Measurements from ENCODE around the gene ZNF23.
A peak's percentile ranks its signal among the peaks of the same experiment; 100 is the strongest.

The ZNF23 gene

DNA sequence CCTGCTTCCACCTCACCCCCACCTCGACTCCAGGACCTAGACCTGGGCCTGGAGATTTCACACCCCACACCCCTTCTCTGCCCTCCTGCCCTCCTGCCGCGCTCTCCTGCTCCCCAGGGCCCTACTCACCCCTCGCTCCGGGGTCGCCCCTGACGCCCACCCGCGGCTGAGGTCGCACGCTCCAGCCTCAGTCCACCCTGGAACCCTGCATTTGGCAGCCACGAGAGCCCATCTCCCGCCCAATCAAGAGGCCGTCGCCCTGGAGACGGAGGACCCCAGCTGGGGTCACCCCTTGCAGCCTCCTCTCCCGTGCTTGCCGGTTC is 36.3 kb downstream of the ZNF23 start:
- no peak overlapping the region for H3K27ac Mint-ChIP-seq
- H3K4me3 Mint-ChIP-seq, result no peak overlapping the region
- peaks cover 2% of the 10 kb centered on the region for H3K9me3 Mint-ChIP-seq
- no peak for ATAC-seq
- no peak for DNase-seq (ENCODE audit: low spot score in 2 of 2)
- peaks cover 11% of the 10 kb centered on the region for H3K4me1 Mint-ChIP-seq
- peaks cover 6% of the 10 kb centered on the region for H3K36me3 Mint-ChIP-seq

DNA sequence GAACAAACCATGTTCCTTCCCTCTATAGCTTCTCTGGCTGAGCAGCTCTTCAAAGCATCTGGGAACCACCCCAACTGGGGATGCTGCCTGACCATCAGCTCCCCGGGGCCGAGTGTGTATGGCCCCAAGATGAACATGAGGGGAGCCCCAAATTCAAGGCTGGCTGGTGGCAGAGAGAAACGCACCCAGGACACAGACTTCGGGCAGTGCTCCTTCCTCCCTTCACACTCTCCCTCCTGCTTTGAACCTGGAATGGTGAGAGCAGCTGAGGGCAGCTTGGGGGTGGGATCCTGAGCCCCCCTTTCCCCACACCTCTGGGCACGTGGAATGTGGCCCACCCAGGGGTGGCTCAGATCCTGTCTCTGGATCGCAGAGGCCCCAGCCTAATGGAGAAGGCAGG is 37.4 kb downstream of the ZNF23 start:
- H3K36me3 Mint-ChIP-seq, result peaks cover 6% of the 10 kb centered on the region
- no peak overlapping the region for H3K4me3 Mint-ChIP-seq
- no peak overlapping the region for H3K27ac Mint-ChIP-seq
- peaks cover 2% of the 10 kb centered on the region for H3K9me3 Mint-ChIP-seq
- DNase-seq (ENCODE audit: low spot score in 2 of 2) (no peak), ATAC-seq (no peak)
- peaks cover 11% of the 10 kb centered on the region for H3K4me1 Mint-ChIP-seq

DNA sequence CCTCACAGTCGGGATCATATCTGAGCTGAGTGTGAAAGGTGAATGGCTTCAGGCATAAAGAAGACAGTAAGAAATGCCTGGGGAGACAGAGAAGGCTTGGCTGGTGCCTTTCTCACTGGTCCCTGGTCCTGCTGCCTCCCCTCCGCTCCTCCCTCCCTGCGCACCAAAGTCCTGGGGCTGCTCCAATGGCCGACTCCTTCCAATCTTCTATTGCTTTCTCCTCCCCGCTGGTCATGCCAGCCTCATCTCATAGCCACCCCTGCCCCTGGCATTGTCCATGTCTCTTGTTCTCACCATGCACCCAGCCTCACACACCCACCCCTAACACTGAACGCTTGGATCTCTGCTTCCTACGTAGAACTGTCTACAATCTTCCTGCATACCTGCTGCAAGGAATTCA is 38.2 kb downstream of the ZNF23 start:
- H3K4me1 Mint-ChIP-seq, result peaks cover 11% of the 10 kb centered on the region
- no peak for ATAC-seq

DNA sequence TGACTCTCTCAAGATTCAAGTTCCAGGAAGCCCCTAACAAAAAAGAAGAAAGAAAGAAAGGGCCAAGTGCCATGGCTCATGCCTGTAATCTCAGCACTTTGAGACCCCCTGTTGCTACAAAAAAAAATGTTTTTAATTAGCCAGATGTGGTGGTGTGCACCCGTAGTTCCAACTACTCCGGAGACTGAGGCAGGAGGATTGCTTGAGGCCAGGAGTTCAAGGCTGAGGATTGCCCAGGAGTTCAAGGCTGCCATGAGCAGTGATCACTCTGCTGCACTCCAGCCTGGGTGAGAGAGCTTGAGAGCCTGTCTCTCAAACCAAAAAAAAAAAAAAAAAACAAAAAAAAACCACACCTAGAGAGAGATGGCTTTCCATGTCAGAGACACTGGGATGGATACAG is 39.0 kb downstream of the ZNF23 start:
- Mint-ChIP-seq H3K36me3 (peaks cover 6% of the 10 kb centered on the region), H3K4me1 (peaks cover 11% of the 10 kb centered on the region), H3K9me3 (no peaks in the 10 kb centered on the region), H3K27ac (no peak overlapping the region), H3K4me3 (no peak overlapping the region)
- DNase-seq (ENCODE audit: low spot score in 2 of 2) (no peak), ATAC-seq (no peak)

More for the DNA sequence above, 38.2 kb downstream of the ZNF23 start:
- Mint-ChIP-seq H3K9me3 (peaks cover 2% of the 10 kb centered on the region), H3K4me3 (no peak overlapping the region), H3K36me3 (peaks cover 6% of the 10 kb centered on the region), H3K27ac (no peak overlapping the region)
- DNase-seq (ENCODE audit: low spot score in 2 of 2), result no peak

DNA sequence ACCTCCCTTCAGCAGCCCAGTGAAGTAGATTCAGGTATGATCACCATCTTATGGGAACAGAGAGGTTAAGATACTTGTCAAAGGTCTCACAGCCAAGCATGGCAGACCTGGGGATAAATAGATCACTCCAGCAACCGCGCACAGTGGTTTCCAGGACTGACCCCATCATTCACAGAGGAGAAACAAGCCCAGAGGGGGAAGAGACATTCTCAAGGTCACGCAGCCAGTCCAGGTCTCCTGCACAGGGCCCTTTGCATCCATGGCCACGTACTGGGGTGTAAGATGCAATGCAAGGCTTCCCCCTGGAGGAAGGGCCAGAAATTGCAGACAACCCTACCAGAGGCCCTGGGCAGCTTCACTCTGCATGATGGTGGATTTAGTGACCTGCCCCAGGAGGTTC is 40.1 kb downstream of the ZNF23 start:
- Mint-ChIP-seq H3K4me3 (no peak overlapping the region), H3K27ac (no peak overlapping the region), H3K4me1 (peaks cover 11% of the 10 kb centered on the region), H3K36me3 (peaks cover 6% of the 10 kb centered on the region), H3K9me3 (no peaks in the 10 kb centered on the region)
- DNase-seq (ENCODE audit: low spot score in 2 of 2), result peak in 1 of 2 donors; percentile 65
- peak; percentile 63 for ATAC-seq

DNA sequence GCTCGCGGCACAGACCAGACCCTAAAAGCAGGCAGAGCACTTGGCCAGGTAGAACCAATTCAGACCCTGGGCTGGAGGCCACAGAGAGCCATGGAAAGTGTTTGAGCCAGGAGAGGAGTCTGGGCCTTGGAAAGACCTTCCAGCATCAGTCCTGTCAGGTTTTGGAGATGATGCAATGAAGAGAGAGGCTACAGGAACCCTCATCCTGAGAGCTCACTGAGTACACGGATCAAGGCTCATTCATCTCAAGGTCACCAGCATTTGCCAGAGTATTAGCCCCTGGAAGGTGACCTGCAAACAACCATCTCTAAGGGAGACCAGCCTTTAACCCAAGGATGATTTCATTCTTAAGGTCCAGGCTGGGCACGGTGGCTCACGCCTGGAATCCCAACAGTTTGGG is 48.0 kb downstream of the ZNF23 start:
- no peak for ATAC-seq
- no peak overlapping the region for H3K4me3 Mint-ChIP-seq
- H3K27ac Mint-ChIP-seq, result no peak overlapping the region
- no peaks in the 10 kb centered on the region for H3K9me3 Mint-ChIP-seq
- peaks cover 10% of the 10 kb centered on the region for H3K4me1 Mint-ChIP-seq
- H3K36me3 Mint-ChIP-seq, result no peaks in the 10 kb centered on the region
- DNase-seq (ENCODE audit: low spot score in 2 of 2), result no peak

DNA sequence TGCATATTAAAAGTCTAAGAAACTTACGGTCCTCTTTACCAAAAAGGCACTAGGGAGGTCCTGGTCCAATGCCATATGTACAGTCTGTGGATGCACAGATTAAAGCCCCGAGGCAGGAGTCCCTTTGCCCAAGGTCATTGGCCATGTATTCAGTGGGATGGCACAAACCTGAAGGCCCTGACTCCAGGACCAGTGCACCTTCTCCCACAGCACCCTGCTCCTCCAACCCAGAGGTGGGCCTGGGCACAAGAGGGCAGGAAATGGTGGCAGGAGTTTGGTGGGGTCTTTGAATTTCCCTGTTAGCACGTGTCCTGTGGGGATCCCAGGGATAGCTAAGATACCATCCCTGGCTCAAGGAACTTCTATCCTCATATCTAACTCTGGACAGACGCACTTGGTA is 48.7 kb downstream of the ZNF23 start:
- DNase-seq (ENCODE audit: low spot score in 2 of 2) (no peak), ATAC-seq (no peak)
- no peaks in the 10 kb centered on the region for H3K9me3 Mint-ChIP-seq
- H3K36me3 Mint-ChIP-seq, result no peaks in the 10 kb centered on the region
- H3K4me3 Mint-ChIP-seq, result no peak overlapping the region
- peaks cover 10% of the 10 kb centered on the region for H3K4me1 Mint-ChIP-seq
- no peak overlapping the region for H3K27ac Mint-ChIP-seq

DNA sequence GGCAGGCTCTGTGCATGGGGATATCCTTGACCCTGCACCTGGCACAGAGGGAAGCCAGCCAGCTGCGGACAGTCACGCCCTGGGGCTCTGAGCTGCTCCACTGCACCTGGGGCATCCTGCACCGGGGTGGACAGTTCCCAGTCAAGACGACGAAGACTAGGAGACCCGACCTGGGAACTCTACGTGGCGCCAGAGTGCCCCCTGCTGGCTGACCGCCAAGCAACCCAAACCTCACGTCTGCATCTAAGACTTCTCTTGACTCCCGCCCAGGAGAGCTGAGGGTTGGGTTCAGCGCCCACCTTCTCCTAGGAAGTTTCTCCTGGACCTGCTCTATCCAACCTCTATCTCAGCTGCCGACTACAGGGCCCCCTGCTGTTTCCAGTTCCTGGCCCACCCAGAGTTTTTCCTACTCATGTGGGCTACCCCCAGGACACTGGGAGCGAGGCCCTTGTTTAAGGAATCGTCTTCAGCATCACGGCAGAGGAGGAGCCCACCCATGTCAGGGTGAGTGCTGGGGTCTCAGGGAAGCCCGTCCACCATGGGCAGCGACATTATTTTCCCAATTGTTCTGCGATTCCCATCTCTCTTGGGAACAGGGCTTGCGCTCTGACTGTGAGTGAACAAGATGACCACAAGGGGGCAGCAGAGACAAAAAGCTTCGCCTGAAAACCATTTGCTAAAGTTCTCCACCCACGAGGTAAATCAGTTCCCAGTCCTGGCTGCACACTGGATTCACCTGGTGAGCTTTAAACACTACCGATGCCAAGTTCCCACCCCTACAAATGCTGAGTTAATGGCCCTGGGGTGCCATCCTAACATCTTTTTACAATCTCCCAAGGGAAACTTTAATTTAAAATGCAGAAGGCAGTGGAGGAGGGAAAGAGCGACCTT is 49.5 kb downstream of the ZNF23 start:
- Mint-ChIP-seq H3K4me1 (peaks cover 16% of the 10 kb centered on the region), H3K36me3 (no peaks in the 10 kb centered on the region), H3K27ac (no peak overlapping the region), H3K4me3 (no peak overlapping the region), H3K9me3 (no peaks in the 10 kb centered on the region)
- ATAC-seq (peak; percentile 75), DNase-seq (ENCODE audit: low spot score in 2 of 2) (peak; percentile 61 to 78)

DNA sequence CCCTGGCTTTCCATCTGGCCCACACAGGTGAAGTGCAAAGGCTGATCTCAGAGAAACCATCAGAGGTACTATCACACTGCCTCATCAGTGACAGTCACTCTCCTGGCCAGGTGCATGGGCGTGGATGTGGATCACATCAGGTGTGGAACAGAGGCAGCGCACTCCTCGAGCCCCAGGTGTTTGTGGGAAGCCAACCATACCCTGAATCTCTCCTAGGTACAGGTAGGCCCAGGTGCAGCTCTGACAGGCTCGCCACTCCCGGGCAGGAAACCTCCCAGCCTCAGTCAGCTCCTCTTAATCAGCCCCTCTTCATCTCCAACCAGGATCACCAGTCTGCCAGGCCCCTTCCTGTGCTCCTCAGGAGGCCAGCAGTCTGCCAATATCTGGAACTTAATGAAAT is 51.9 kb downstream of the ZNF23 start:
- peak; percentile 3 for ATAC-seq
- no peak overlapping the region for H3K4me3 Mint-ChIP-seq
- H3K27ac Mint-ChIP-seq, result no peak overlapping the region

DNA sequence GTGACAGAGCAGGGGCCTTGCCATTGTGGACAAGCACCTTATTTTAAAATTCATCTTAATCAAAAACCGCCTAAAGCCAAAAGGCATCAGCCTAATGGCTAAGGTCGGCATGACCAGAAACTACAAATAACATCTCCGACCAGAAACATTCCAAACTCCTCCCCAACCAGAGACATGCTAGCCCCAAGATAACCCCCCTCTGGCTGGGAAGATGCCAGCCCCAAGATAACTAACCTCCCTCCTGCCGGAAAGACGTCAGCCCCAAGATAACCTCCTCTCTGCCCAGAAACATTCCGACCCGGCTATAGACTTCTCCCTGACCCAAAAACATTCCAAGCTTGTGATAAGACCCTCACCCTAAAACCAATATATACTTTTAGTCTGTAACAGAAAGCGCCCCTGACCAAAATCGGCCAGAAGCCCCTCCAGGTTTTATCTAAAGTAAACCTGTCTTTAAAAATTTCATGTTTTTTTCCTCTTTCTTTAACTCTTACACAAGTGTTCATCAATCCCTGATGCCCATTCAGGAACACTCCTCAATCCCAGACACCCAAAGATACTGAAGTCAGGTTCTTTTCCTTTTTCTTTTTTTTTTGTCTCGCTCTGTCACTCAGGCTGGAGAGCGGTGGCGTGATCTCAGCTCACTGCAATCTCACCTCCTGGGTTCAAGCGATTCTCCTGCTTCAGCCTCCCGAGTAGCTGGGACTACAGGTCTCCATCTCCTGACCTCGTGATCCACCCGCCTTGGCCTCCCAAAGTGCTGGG is 52.9 kb downstream of the ZNF23 start:
- no peak overlapping the region for H3K27ac Mint-ChIP-seq

More for the DNA sequence above, 51.9 kb downstream of the ZNF23 start:
- no peak for DNase-seq (ENCODE audit: low spot score in 2 of 2)
- H3K9me3 Mint-ChIP-seq, result no peaks in the 10 kb centered on the region
- peaks cover 17% of the 10 kb centered on the region for H3K4me1 Mint-ChIP-seq
- H3K36me3 Mint-ChIP-seq, result no peaks in the 10 kb centered on the region

DNA sequence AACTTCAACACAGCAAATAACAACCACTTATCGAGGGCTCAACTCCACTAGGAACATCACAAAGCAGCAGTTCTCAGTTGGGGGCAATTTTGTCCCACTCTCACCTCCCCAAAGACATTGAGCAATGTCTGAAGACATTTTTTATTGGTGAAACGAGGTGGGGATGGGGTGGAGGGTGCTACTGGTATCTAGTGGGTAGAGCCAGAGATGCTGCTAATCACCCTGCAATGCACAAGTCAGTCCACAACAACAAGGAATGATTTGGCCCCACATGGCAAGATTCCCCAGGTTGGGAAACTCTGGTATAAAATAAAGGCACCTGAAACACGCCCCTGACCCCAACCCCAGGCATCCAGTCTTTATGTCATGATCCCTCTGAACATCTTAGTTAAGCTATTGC is 53.5 kb downstream of the ZNF23 start:
- no peak overlapping the region for H3K27ac Mint-ChIP-seq
- peaks cover 17% of the 10 kb centered on the region for H3K4me1 Mint-ChIP-seq
- no peaks in the 10 kb centered on the region for H3K9me3 Mint-ChIP-seq
- H3K36me3 Mint-ChIP-seq, result no peaks in the 10 kb centered on the region
- DNase-seq (ENCODE audit: low spot score in 2 of 2), result no peak
- no peak overlapping the region for H3K4me3 Mint-ChIP-seq
- no peak for ATAC-seq

More for the DNA sequence above, 52.9 kb downstream of the ZNF23 start:
- no peak for ATAC-seq
- H3K4me3 Mint-ChIP-seq, result no peak overlapping the region
- no peak for DNase-seq (ENCODE audit: low spot score in 2 of 2)
- H3K36me3 Mint-ChIP-seq, result no peaks in the 10 kb centered on the region
- peaks cover 17% of the 10 kb centered on the region for H3K4me1 Mint-ChIP-seq
- H3K9me3 Mint-ChIP-seq, result no peaks in the 10 kb centered on the region

DNA sequence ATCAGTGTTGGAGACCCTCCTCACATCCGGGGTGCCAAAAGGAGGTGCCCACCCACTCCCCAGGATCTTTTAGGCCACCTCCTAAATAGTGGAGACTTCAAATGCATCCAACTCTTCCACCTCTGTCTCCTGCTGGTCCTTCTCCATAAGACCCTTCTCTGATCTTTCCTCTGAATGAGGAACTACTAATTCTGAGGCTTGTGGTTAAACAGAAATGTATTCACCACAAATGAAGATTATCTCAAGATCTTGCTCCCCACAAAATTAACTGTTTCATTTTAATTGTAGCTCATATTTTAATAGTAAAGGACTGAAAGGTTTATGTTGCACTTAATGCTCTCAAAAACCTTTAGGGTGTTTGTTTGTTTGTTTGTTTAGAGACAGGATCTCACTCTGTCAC is 54.3 kb downstream of the ZNF23 start:
- H3K4me3 Mint-ChIP-seq, result no peak overlapping the region
- peaks cover 13% of the 10 kb centered on the region for H3K4me1 Mint-ChIP-seq
- no peaks in the 10 kb centered on the region for H3K36me3 Mint-ChIP-seq
- no peak for ATAC-seq
- H3K9me3 Mint-ChIP-seq, result no peaks in the 10 kb centered on the region
- no peak overlapping the region for H3K27ac Mint-ChIP-seq
- no peak for DNase-seq (ENCODE audit: low spot score in 2 of 2)

DNA sequence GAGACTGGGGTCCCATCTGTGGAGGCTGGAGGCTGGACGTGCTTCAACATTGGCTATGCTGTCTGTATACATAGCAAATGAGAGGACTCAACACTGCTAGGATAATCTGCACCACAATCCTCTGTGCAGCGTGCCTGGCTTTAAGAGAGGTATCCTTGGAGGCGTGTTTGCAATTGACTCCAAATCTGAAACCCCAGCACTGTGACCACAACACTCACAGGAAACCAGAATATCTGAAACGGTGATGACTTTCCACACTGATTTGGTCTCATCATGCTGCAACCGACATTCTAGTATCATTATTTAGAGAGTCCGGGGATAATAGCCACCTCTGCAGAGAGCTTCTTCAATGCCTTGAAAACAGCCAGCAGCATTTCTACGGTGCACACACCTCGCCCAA is 55.3 kb downstream of the ZNF23 start:
- Mint-ChIP-seq H3K4me1 (peaks cover 7% of the 10 kb centered on the region), H3K27ac (no peak overlapping the region), H3K9me3 (no peaks in the 10 kb centered on the region), H3K36me3 (no peaks in the 10 kb centered on the region), H3K4me3 (no peak overlapping the region)
- DNase-seq (ENCODE audit: low spot score in 2 of 2) (no peak), ATAC-seq (no peak)

DNA sequence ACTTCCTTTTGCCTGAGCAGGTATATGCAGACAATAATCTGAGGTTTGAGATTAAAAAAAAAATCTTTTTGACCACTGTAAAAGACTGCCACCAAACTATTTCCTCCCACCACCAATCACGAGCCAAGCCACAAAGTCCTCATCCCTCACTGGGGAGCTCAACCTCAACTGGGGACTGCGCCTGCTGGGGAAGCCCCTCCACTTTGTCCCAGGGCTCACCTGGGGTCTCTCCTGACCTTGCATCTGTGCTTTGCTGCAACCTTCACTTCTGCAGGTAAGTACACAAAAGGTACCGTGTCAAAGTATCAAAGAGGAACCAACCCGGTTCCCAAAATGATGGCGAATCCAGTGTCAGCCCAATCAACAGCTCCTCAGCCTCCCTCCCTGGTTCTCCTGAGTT is 55.7 kb downstream of the ZNF23 start:
- Mint-ChIP-seq H3K27ac (no peak overlapping the region), H3K9me3 (no peaks in the 10 kb centered on the region), H3K36me3 (no peaks in the 10 kb centered on the region), H3K4me3 (no peak overlapping the region), H3K4me1 (peaks cover 7% of the 10 kb centered on the region)
- DNase-seq (ENCODE audit: low spot score in 2 of 2) (no peak), ATAC-seq (no peak)

DNA sequence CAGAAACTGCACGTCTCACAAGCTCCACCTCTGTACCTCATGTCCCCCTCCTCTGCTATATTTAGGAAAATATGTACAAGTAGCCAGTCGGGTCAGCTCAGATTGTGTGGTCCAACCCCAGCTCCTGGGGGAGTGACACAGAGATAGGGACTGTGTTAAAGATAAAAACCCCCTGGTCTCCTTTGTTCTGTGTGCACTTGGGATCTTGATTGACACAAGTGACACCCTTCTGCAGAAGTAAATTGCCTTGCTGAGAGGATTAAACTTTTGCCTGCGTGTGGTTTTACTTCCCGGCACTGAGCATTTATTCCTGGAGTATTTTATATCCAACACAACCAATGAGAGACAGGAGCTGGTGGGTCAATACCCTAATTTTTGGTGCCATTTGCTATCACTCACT is 57.7 kb downstream of the ZNF23 start:
- ATAC-seq, result no peak
- no peaks in the 10 kb centered on the region for H3K9me3 Mint-ChIP-seq
- H3K4me3 Mint-ChIP-seq, result no peak overlapping the region
- H3K4me1 Mint-ChIP-seq, result peaks cover 7% of the 10 kb centered on the region
- H3K27ac Mint-ChIP-seq, result no peak overlapping the region
- no peaks in the 10 kb centered on the region for H3K36me3 Mint-ChIP-seq
- DNase-seq (ENCODE audit: low spot score in 2 of 2), result no peak

DNA sequence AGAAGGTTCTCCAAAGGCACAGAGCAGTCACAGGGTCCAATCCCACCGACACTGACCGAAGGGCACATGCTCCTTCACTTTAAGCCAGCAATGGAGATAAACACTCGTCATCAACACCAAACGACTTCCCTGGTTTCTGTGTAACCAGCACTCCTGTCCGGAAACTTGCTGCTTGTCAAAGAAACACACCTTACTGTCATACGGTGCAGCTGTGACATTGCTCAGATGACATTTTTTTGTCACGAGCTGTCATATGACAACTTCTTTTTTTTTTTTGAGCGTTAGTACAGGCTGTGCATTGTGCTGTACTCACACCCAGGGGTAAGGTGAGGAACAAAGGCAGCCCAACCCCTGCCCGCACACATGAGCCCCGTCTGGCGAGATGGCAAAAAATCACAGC is 59.4 kb downstream of the ZNF23 start:
- no peak for ATAC-seq
- Mint-ChIP-seq H3K4me3 (no peak overlapping the region), H3K9me3 (no peaks in the 10 kb centered on the region), H3K4me1 (peaks cover 2% of the 10 kb centered on the region), H3K27ac (no peak overlapping the region), H3K36me3 (no peaks in the 10 kb centered on the region)
- no peak for DNase-seq (ENCODE audit: low spot score in 2 of 2)

All from stimulated activated effector memory CD8-positive, alpha-beta T cell treated with anti-CD3 and anti-CD28 coated beads, Interleukin-12 subunit alpha, Interleukin-12 subunit beta, amount 100 ng/mL, for 72 hours (primary cell).